GM13977 (cell line): ENCODE measurements around the gene POLR1D.
"Not testable (repeated sequence)": the region's sequence is repeated elsewhere in the genome, so short reads cannot be mapped to it uniquely, and the experiment has no call there.

Experiments
- DNase-seq: peaks from one replicate; pipeline ENCODE4 v3.0.0; 2012; ENCODE audit warnings: low spot score
- in situ Hi-C: fragments of 300-500 bp; cut with MboI; formaldehyde crosslinking; loops from one replicate; pipeline ENCODE4 v1.12.0; 2022; ENCODE audit warnings: low sequenced_read_pairs, low pct_unique_long_range_greater_than_20kb, mixed read lengths, inconsistent platforms; ENCODE audit not compliant: unreplicated experiment
- TF ChIP-seq, protein P1 (sequence below): IDR thresholded peaks from 2 replicates; pipeline ENCODE4 v1.5.1; 2012; ENCODE audit warnings: mild to moderate bottlenecking, control low read depth; ENCODE audit not compliant: insufficient read depth; ENCODE audit errors: extremely low read depth, missing control alignments

The POLR1D gene

GRCh38 chr13:27621116-27621365 is 651 bp upstream of the POLR1D start:
- in situ Hi-C loops, result no loop called here
- TF ChIP-seq, protein P1, sequence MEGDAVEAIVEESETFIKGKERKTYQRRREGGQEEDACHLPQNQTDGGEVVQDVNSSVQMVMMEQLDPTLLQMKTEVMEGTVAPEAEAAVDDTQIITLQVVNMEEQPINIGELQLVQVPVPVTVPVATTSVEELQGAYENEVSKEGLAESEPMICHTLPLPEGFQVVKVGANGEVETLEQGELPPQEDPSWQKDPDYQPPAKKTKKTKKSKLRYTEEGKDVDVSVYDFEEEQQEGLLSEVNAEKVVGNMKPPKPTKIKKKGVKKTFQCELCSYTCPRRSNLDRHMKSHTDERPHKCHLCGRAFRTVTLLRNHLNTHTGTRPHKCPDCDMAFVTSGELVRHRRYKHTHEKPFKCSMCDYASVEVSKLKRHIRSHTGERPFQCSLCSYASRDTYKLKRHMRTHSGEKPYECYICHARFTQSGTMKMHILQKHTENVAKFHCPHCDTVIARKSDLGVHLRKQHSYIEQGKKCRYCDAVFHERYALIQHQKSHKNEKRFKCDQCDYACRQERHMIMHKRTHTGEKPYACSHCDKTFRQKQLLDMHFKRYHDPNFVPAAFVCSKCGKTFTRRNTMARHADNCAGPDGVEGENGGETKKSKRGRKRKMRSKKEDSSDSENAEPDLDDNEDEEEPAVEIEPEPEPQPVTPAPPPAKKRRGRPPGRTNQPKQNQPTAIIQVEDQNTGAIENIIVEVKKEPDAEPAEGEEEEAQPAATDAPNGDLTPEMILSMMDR, result no peak
- no peak for DNase-seq

DNA sequence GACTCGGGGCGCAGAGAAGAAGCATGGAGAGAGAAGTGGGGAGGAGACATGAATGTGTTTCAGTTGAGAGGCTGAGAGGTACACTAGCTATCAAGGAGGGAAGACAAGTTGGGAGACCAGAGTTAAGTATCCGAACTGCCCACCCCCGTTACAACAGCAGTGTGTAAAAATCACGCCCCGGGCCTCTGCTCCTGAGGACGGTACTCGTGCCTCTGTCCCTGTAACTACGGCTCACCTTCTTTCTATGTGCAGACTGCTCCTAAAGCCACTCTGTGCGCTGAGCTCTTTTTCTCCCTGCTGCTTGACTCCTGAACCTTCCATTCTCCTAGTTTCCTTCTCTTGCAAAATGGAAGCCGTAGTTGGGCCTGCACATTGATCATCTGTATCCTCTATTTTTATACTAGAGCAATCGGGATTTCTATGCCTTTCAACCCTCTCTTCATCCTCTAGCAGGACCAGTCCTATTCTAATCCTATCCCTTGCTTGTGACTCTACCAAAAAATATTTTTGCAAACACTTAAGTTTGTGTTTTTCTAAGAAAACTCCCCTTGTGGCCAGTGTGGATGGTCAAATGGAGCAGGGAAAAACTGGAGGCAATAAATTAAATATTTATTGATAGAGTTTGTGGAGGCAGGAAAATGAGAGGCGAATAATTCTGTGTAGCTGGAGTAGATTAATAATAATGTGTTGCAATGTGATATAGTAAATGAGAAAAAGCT is 569 bp downstream of the POLR1D start:
- in situ Hi-C loops, result no loop called here
- DNase-seq, result peak; percentile 15
- TF ChIP-seq, protein P1, result no peak

- TF ChIP-seq, protein P1, result no peak
- in situ Hi-C loops, result no loop called here
- no peak for DNase-seq
Observed at GRCh38 chr13:27622881-27623280, 1.2 kb downstream of the POLR1D start.

DNA sequence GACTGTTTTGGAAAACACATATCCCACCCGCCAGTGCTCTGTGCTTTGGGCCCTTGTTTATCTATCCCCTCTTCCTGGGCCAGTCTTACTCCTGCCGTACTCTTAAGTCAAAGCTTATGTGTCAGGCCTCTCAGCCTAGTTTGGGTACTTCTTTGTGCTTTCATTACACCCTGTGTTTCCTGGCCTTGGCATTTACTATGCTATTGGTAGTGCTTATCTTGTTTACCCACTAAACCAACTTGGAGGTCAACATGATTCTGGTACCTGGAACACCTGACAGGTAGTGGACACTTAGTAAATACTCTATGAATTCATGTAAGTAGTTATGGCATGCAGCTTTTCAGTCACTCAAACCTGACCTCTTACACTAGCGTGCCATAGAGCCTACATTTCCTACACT is 2.4 kb downstream of the POLR1D start:
- in situ Hi-C loops, result no loop called here
- no peak for DNase-seq
- TF ChIP-seq, protein P1, result no peak

DNA sequence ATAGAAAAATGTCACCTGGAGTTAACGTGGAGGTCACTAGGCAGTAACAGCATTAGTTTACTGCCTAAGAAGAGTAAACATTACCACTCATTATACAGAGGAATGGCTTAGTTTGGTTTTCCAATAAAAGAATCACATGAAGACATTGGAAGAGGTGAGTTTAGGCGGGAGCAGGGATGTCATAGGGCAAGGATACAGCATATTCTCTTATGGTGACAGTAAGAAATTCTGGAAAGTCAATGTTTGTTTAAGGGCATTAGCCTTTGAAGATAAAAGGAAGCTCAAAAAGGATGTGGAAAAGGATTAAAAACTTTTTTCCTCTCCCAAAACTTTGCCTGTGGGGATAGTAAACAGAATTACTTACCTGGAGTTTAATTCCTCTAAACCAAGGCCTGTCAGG is 4.1 kb downstream of the POLR1D start:
- in situ Hi-C loops, result no loop called here
- no peak for DNase-seq
- TF ChIP-seq, protein P1, result no peak

GRCh38 chr13:27627380-27627779 is 5.7 kb downstream of the POLR1D start:
- DNase-seq, result no peak
- in situ Hi-C loops, result no loop called here
- TF ChIP-seq, protein P1, result no peak

DNA sequence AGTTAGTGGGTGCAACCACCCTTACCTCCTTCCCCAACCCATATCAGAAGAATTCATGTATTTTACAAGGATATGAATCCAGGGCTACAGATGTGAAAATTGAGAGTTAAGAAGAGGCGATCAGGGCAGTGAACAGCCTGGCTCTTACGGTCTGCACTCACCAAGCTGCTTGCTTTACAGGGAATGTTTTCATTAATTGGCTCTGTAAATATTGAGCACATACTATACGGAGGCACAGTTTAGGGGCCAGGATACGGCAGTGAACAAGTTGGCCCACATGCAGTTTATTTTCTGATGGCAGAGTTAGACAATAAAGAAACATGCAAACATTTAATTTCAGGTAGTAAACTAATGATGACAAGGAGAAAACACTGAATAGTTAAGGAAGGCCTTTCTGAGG is 6.4 kb downstream of the POLR1D start:
- in situ Hi-C loops, result no loop called here
- no peak for DNase-seq
- TF ChIP-seq, protein P1, result no peak

GRCh38 chr13:27628766-27629165 is 7.1 kb downstream of the POLR1D start:
- DNase-seq, in situ Hi-C loops: not testable (repeated sequence)
